Stimulated activated naive CD4-positive, alpha-beta T cell (primary cell): ENCODE results near the gene COX6A1.

Experiments used
- DNase-seq, 6 experiments: peaks; one replicate each; lab custom pipeline; 2025; lab: John Stamatoyannopoulos, UW

Gene COX6A1

GRCh38 chr12:120437735-120438494 lies at the start of gene COX6A1:
TSS of gene COX6A1 (plus strand) at chr12:120438113. CDS start at chr12:120438127, 14 bp downstream.
- peak; percentile 87 to 97 (median 96) for DNase-seq

GRCh38 chr12:120388691-120389481 lies 49.0 kb upstream of the COX6A1 start:
- DNase-seq = no peak

DNA sequence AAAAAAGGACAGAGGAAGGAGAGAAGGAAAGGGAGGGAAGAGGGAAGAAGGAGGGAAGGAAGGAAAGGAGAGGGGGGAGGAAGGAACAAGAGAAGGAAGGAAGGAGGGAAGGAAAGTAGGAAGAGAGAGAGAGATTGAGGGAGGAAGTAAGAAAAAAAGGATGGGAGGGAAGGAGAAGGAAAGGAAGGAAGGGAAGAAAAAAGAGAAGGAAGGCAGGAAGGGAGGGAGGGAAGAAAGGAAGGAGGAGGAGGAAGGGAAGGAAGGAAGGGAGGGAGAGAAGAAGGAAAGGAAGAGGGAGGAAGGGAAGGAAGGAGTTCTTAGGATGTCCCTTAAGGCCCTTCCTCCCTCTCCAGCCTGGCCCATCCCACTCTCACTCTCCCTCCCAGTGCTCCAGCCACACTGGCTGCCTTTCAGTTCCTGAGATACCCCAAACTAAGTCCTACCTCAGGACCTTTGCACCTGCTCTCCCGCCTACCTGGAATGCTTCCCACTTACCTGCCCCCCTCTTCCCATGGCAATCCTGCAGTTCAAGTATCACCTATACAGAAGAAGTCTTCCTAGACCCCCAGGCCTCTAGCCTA lies 47.3 kb upstream of the COX6A1 start:
- no peak for DNase-seq

- no peak for DNase-seq
Observed at GRCh38 chr12:120394483-120395367, 43.2 kb upstream of the COX6A1 start.

GRCh38 chr12:120397824-120398540 lies 39.9 kb upstream of the COX6A1 start:
- DNase-seq = no peak

GRCh38 chr12:120399531-120399930 lies 38.4 kb upstream of the COX6A1 start:
- no peak for DNase-seq

DNA sequence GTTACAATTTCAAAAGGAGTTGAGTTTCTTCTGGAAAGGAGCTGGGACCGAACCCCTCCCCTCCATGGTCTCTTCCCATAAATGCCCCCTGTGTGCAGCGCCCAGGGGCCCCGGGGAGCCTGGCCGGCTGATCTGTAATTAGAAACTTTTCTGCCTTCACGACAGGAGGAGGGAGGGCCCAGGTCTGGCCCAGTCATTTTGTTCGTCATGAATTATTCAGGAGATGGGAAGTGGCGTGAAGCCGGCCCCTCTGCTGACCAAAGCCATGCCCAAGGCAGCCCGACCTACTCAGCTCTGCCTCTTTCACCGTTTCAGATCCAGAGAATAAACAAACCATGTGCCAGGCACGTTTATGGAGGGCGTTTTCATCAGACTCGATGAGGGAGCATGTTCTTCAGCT lies 35.7 kb upstream of the COX6A1 start:
- DNase-seq = no peak

DNA sequence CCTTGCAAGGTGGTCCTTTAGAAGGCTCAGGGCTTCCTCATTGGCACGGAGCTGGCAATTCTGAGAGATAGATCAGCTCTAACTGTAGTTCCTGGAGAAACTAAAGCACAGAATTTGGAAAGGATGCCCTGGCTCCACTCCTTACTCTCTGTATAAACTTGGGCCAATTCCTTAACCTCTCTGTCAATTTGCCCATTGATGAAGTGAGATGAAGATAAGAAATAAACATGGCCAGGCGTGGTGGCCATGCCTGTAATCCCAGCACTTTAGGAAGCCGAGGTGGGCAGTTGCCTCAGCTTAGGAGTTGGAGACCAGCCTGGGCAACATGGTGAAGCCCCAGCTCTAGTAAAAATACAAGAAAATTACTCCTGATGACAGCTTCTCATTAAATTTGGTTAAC lies 34.0 kb upstream of the COX6A1 start:
- DNase-seq = no peak

DNA sequence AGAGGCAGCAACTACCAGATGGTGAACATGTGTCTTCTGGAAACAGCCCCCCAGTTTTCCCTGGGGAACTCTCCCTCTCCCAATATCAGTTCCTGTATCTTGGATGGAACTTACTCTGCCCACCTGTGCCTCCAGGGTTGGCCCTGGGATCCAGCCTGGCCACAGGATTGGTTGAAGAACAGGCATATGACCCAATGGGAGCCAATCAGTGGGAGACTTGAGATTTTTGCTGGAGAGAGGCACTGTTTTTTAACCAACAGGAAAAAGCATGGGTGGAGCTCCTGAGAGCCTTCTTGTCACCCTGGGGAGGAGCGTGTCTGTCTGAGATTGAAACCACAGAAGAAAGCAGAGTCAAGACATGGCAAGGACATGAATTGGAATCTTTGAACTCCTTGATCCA lies 33.6 kb upstream of the COX6A1 start:
- DNase-seq = no peak

DNA sequence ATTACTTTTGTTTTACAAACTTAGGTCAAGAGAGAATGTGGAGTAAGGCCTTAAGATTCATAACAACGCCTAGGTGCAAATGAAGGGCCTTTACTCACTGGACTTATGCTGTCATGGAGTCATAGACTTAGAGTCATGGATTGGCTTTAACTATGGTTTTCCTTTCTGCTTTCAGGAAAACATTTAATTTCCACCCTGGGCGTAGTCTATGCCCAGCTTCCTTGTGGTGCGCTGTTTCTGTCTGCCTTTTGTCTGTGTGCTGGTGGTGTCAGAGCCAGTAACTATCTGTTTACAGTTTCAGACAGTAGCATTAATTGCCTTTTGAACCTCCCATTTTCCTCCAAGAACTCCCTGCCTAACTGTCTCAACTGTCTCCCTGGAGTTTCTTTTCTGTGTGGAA lies 31.8 kb upstream of the COX6A1 start:
- DNase-seq = no peak

DNA sequence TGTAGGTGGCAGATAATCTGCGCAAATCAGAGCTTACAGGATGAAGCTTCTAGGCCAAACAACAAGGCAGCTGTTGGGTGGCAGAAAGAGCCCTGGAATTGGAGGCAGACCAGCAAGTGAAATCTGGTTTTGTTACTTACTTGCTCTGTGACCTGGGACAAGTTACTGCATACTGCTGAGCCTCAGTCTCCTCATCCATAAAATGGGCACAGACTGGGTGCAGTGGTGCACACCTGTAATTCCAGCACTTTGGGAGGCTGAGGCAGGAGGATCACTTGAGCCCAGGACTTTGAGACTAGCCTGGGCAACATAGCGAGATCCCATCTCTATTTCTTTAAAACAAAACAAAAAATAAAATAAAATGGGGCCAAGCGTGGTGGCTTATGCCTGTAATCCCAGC lies 31.4 kb upstream of the COX6A1 start:
- no peak for DNase-seq

GRCh38 chr12:120408771-120409170 lies 29.1 kb upstream of the COX6A1 start:
- no peak for DNase-seq

- no peak for DNase-seq
Observed at GRCh38 chr12:120412421-120412820, 25.5 kb upstream of the COX6A1 start.

GRCh38 chr12:120413901-120414695 lies 23.8 kb upstream of the COX6A1 start:
- DNase-seq = no peak

DNA sequence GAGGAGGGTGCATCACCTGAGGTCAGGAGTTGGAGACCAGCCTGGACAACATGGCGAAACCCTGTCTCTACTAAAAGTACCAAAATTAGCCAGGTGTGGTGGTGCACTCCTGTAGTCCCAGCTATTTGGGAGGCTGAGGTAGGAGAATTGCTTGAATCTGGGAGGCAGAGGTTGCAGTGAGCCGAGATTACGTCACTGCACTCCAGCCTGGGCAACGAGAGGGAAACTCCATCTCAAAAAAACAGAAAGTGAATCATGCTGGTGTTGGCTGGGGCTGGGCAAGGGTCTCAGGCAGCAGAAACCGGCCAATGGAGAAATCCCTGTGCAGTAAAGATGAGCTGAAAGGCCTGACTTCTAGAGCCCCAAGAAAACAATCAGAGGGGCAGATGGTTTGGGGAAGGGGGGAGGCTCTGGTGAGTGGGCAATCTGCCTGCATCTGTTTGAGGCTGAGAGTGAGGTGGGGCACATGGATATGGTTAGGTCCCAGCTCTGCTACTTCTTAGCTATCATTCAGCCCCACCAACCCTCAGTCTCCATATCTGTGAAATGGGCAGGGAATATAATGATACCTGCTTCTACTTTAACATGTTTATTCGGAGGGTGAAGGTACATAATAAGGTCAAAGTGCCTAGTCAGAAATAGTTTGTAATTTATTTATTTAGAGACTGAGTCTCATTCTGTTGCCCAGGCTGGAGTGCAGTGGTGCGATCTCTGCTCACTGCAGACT lies 21.3 kb upstream of the COX6A1 start:
- DNase-seq = no peak

DNA sequence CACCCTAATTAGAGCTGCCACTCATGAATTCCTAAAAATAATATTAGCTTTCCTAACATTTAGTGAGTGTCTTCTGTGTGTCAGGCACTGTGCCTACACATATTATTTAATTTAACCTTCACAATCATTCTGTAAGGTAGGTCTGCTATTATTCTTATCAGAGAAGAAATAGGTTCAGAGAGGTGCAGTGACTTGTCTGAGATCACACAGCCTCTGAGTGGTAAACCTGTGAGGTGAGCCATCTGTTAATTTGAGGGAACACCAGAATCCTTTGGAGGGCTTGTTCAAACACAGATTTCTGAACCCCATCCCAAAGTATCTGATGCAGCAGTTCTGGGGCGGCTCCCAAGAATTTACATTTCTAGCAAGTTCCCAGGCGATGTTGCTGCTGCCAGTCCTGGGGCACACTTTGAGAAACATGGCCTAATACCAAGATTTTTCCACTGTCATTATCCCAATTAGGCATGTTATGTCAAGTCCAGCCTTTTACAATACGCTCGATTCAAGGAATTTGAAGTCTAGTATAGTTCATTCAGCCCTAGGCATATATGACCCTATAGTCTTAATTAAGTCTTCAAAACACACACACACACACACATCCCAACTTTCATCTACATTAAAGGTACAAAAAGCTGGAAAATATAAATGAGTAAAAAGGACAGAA lies 19.9 kb upstream of the COX6A1 start:
- DNase-seq = no peak

- no peak for DNase-seq
Observed at GRCh38 chr12:120421701-120422100, 16.2 kb upstream of the COX6A1 start.

- DNase-seq = no peak
Observed at GRCh38 chr12:120422892-120423456, 14.9 kb upstream of the COX6A1 start.

- no peak for DNase-seq
Observed at GRCh38 chr12:120425797-120426196, 12.1 kb upstream of the COX6A1 start.
